Measurements from ENCODE around the gene RARA.

RARA gene

GRCh38 chr17:40347319-40348135 is 38.5 kb downstream of the RARA start:
- DNase-seq = peak; percentile 17

GRCh38 chr17:40348136-40348504 is 39.1 kb downstream of the RARA start:
- DNase-seq = peak; percentile 8

GRCh38 chr17:40348562-40349476 is 39.8 kb downstream of the RARA start:
- peak; percentile 6 for DNase-seq

- DNase-seq = no peak
Measured at GRCh38 chr17:40349477-40349894, 40.5 kb downstream of the RARA start.

- peak; percentile 19 for DNase-seq
Measured at GRCh38 chr17:40349895-40350688, 41.1 kb downstream of the RARA start.

- DNase-seq = no peak
Measured at GRCh38 chr17:40350689-40351358, 41.8 kb downstream of the RARA start.

- peak; percentile 5 for DNase-seq
Measured at GRCh38 chr17:40351359-40352236, 42.6 kb downstream of the RARA start.

- no peak for DNase-seq
Measured at GRCh38 chr17:40352237-40352778, 43.3 kb downstream of the RARA start.

GRCh38 chr17:40352779-40353394 is 43.9 kb downstream of the RARA start:
- peak; percentile 11 for DNase-seq

- no peak for DNase-seq
Measured at GRCh38 chr17:40354221-40355122, 45.5 kb downstream of the RARA start.

- peak; percentile 81 for DNase-seq
Measured at GRCh38 chr17:40355123-40355803, 46.3 kb downstream of the RARA start.

- no peak for DNase-seq
Measured at GRCh38 chr17:40355804-40356758, 47.1 kb downstream of the RARA start.

GRCh38 chr17:40356990-40357881 is 48.3 kb downstream of the RARA start:
- DNase-seq = peak; percentile 2

GRCh38 chr17:40358323-40359038 is 49.5 kb downstream of the RARA start:
- peak; percentile 90 for DNase-seq

GRCh38 chr17:40360091-40360490 is 51.1 kb downstream of the RARA start:
- no peak for DNase-seq
